Esophagus muscularis mucosa (tissue), 4 donors: ENCODE measurements around the gene SHE. TPM values are rescaled to one million over a fixed set of nuclear protein-coding genes. Genes with fewer than 3 reads are reported as not detected.
A peak's percentile ranks its signal among the peaks of the same experiment; 100 is the strongest.

Experiments used
- DNase-seq: peaks from one replicate; pipeline ENCODE4 v3.0.0-alpha.2; 2017; ENCODE audit errors: extremely low spot score
- H3K27ac ChIP-seq, 4 donors: fragments of 200-600 bp; sonication (generic); replicated peaks in 1 of 4; 1 replicate in 3 of 4; 2 replicates in 1 of 4; pipeline ENCODE4 v1.5.1; 2016 to 2019; ENCODE audit warnings: mild to moderate bottlenecking in 1 of 4
- H3K27me3 ChIP-seq, 4 donors: fragments of 200-600 bp; sonication (generic); one replicate each; pipeline versions ENCODE4 v1.5.1 to v1.6.0; 2016 to 2019
- H3K36me3 ChIP-seq, 4 donors: fragments of 200-600 bp; sonication (generic); one replicate each; pipeline ENCODE4 v1.5.1; 2016 to 2019
- H3K4me1 ChIP-seq, 4 donors: fragments of 200-600 bp; sonication (generic); one replicate each; pipeline ENCODE4 v1.5.1; 2016 to 2019
- H3K4me3 ChIP-seq, 4 donors: fragments of 200-600 bp; sonication (generic); 1 replicate in 2 of 4; 2 replicates in 2 of 4; pipeline ENCODE4 v1.5.1; 2016 to 2019; ENCODE audit warnings: mild to moderate bottlenecking in 4 of 4, moderate library complexity in 1 of 4
- H3K9me3 ChIP-seq, 4 donors: fragments of 200-600 bp; sonication (generic); 1 replicate in 3 of 4; 2 replicates in 1 of 4; pipeline ENCODE4 v1.5.1; 2016 to 2019
- CTCF ChIP-seq, 3 experiments: fragments of 200-600 bp in 2 of 3; fragments of 450-650 bp in 1 of 3; sonication (generic) in 2 of 3; IDR thresholded peaks; one replicate each; pipeline ENCODE4 v1.5.1; 2017 to 2019; ENCODE audit warnings: antibody characterized with exemption in 3 of 3, mild to moderate bottlenecking in 2 of 3, moderate library complexity in 1 of 3
- EP300 ChIP-seq: sonication (generic); formaldehyde crosslinking; IDR thresholded peaks from one replicate; pipeline ENCODE4 v1.6.1; 2017; ENCODE audit warnings: antibody characterized with exemption
- POLR2A ChIP-seq: fragments of 450-650 bp; IDR thresholded peaks from one replicate; pipeline ENCODE4 v1.6.1; 2017; ENCODE audit warnings: antibody characterized with exemption, moderate library complexity, mild to moderate bottlenecking, low read depth
- POLR2AphosphoS5 ChIP-seq, 2 donors: sonication (generic); formaldehyde crosslinking; IDR thresholded peaks; one replicate each; pipeline ENCODE4 v1.6.1; 2017; ENCODE audit warnings: antibody characterized with exemption in 2 of 2
- WGBS: methylation state at CpG from one replicate; pipeline ENCODE4 v1.1.5; 2018; 5-methylcytosine and 5-hydroxymethylcytosine counted together
- intact Hi-C: fragments of 100-400 bp; cut with DNase I; formaldehyde crosslinking; loops from one replicate; pipeline ENCODE4 v1.15.1; 2023
- total RNA-seq, 4 donors: library from RNA; depleted of rRNA; stranded (reverse); fragments of >200 nt; gene quantifications; one replicate each; pipeline versions ENCODE4 v1.1.0 to v1.2.1, GENCODE V29; 2016

SHE gene
- total RNA-seq, 4 donors from 2014 or later = 12.5 to 17.0 (median 12.6) TPM

DNA sequence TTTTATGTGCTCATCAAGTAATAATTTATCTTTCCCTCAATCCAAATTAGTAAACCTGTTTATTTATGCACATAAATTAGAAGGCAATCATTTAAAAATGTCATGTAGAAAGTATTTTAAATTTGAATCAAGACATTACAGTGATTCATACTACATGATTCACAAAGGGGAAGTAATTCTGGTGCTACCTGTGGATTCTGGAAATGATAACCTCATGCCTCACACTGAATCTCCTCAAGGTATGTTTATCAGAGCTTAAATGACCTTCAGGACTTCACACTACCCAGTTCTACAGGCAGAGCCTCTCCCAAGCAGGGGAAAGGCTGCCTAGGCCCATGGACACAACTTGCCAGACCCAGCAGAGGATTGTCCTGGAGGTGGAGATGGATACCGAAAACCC, 25.4 kb downstream of the SHE start:
- Histone ChIP-seq H3K9me3 (no peaks in the 10 kb centered on the region), H3K36me3 (peaks cover 0 to 5% (median 0%) of the 10 kb centered on the region in 4 donors), H3K4me1 (peaks cover 12 to 35% (median 31%) of the 10 kb centered on the region in 4 donors), H3K4me3 (no peak overlapping the region), H3K27me3 (no peaks in the 10 kb centered on the region), H3K27ac (no peak overlapping the region)
- 85% methylated on average over 1 of the region's 1 CpG for WGBS
- TF ChIP-seq EP300 (no peak), POLR2A (no peak), CTCF (IDR thresholded peaks at IDR 0.05) (no peak), POLR2AphosphoS5 (IDR thresholded peaks at IDR 0.05) (no peak)
- DNase-seq = no peak
- intact Hi-C loops = no loop called here

DNA sequence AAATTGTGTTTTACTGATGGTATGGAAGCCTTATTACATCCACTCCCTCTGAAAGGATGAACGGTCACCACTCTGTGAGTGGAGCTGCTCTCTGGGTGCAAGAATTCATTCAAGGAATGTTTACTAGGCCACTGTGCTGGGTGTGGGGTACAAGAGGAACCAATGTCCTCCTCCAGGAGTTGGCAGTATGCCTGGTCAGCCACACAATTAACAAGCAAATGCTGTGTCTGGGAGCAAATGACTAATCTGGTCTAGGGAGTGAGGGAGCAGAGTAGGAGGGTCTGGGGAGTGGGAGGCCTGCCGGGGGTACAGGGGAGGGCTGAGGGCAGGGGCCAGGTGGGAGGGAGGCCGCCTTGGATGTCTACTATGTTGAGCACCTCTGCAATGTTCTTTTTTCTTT, 27.4 kb downstream of the SHE start:
- peak overlapping the region in 2 of 4 donors; percentile 45 to 56 for H3K27ac ChIP-seq
- TF ChIP-seq EP300 (no peak), POLR2A (no peak), POLR2AphosphoS5 (IDR thresholded peaks at IDR 0.05) (peak in 1 of 2 donors; percentile 25)
- no peaks in the 10 kb centered on the region for H3K27me3 ChIP-seq
- peaks cover 10 to 33% (median 29%) of the 10 kb centered on the region in 4 donors for H3K4me1 ChIP-seq
- no peak for DNase-seq
- 86% methylated on average over 3 of the region's 3 CpGs for WGBS
- H3K9me3 ChIP-seq = no peaks in the 10 kb centered on the region
- intact Hi-C loops = no loop called here
- peaks cover 0 to 7% (median 5%) of the 10 kb centered on the region in 4 donors for H3K36me3 ChIP-seq
- no peak overlapping the region for H3K4me3 ChIP-seq

GRCh38 chr1:154471304-154471703, 30.9 kb downstream of the SHE start:
- Histone ChIP-seq H3K27ac (no peak overlapping the region), H3K36me3 (peaks cover 0 to 15% (median 10%) of the 10 kb centered on the region in 4 donors), H3K27me3 (no peaks in the 10 kb centered on the region), H3K9me3 (no peaks in the 10 kb centered on the region), H3K4me1 (peaks cover 18 to 51% (median 47%) of the 10 kb centered on the region in 4 donors), H3K4me3 (no peak overlapping the region)
- no peak for DNase-seq
- intact Hi-C loops = no loop called here
- TF ChIP-seq POLR2A (no peak), POLR2AphosphoS5 (IDR thresholded peaks at IDR 0.05) (no peak), EP300 (no peak), CTCF (IDR thresholded peaks at IDR 0.05) (no peak)
- WGBS = 91% methylated on average over 2 of the region's 2 CpGs

DNA sequence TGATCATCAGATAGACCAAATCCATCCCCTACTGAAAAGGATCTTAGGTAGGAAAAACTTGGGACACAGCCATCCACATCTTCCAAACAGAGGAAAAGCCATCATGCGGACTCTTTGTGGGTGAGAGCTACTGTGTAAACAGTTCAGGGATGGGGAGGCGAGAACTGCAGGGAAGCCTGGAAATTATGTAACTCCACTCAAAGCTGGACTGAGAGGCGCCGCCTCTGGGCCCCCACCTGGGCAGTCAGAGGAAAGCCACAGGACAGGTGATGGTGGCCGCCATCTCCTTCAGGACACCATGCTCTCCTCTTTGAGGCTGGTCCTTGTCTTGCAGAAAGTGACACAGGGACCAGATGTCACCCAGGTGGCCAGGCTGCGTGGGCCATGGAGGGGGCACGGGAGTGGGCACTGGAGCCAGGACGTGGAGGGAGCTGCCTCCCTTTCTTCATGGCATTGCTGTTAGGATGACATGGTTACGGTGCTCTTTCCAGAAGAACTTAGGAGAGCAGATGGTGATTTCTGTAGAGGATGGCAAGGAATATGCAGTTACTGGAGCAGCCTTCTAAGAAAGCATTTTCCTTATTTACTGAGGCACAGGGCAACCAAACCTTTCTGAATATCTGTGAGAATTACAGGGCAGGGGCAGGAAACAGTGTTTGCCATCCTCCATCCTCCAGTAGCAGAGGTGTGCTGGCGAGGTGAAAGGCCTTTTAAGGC, 32.2 kb downstream of the SHE start:
- 84% methylated on average over 10 of the region's 10 CpGs for WGBS
- intact Hi-C loops = loop anchor here (5.0 kb wide), 3 partner anchors 63 to 138 kb away; partner anchors contain the start of gene IL6R
- H3K4me3 ChIP-seq = no peak overlapping the region
- peak overlapping the region; percentile 84 to 89 (median 87) for H3K27ac ChIP-seq
- peaks cover 21 to 62% (median 59%) of the 10 kb centered on the region in 4 donors for H3K4me1 ChIP-seq
- DNase-seq = no peak
- H3K36me3 ChIP-seq = peaks cover 6 to 28% (median 20%) of the 10 kb centered on the region in 4 donors
- TF ChIP-seq POLR2AphosphoS5 (IDR thresholded peaks at IDR 0.05) (peak in 1 of 2 donors; percentile 13), POLR2A (no peak), CTCF (IDR thresholded peaks at IDR 0.05) (no peak), EP300 (no peak)
- no peaks in the 10 kb centered on the region for H3K9me3 ChIP-seq
- no peaks in the 10 kb centered on the region for H3K27me3 ChIP-seq

DNA sequence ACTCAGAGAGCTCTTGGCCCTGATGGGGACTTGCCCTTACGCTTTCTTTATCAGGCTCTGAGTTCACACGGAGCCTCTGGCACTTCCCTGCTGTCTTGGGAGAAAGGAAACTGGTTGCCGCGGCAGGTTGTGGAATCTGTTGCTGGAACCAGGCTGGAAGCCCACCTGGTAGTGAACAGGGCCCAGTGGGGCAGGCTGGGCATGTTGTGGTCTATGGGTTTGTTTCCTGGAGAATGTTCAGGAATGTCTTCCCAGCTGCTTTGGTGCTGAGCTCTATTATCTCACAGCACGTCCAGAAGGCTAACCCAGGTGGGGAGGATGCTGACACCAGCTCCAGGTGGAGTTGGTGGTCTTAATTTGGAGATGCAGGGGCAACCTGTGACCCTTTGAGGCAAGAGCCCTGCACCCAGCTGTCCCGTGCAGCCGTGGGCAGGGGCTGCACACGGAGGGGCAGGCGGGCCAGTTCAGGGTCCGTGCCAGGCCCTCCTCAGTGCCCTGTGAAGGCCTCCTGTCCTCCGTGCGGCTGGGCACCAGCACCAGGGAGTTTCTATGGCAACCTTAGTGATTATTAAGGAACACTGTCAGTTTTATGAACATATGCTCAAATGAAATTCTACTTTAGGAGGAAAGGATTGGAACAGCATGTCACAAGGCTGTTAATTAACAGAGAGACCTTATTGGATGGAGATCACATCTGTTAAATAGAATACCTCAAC, 33.5 kb downstream of the SHE start:
- Histone ChIP-seq H3K4me1 (peaks cover 14 to 66% (median 64%) of the 10 kb centered on the region in 4 donors), H3K4me3 (no peak overlapping the region), H3K9me3 (no peaks in the 10 kb centered on the region), H3K27me3 (no peaks in the 10 kb centered on the region), H3K36me3 (peaks cover 6 to 30% (median 23%) of the 10 kb centered on the region in 4 donors), H3K27ac (peak overlapping the region; percentile 84 to 89 (median 87))
- WGBS = 75% methylated on average over 12 of the region's 12 CpGs
- DNase-seq = no peak
- peak in 1 of 2 donors; percentile 25 for TF ChIP-seq POLR2AphosphoS5 (IDR thresholded peaks at IDR 0.05)
- TF ChIP-seq EP300 = no peak
- intact Hi-C loops = loop anchor here (5.0 kb wide), 3 partner anchors 61 to 136 kb away; partner anchors contain the start of gene IL6R
